Neural progenitor cell (in vitro differentiated cells): Measurements from ENCODE around the gene TET2. TPM values are rescaled to one million over a fixed set of nuclear protein-coding genes. Genes with fewer than 3 reads are reported as not detected.

Experiments
- DNase-seq: peaks from one replicate; pipeline ENCODE4 v3.0.0-alpha.2; 2016; ENCODE audit warnings: low spot score
- H2AFZ ChIP-seq: fragments of 200-600 bp; sonication (generic); replicated peaks from 2 replicates; pipeline ENCODE4 v1.6.1; 2016; ENCODE audit warnings: antibody characterized with exemption
- H3F3A ChIP-seq: fragments of 200-600 bp; sonication (generic); 2 replicates; pipeline ENCODE4 v1.6.1; 2016; ENCODE audit warnings: antibody characterized with exemption, low read depth
- H3K27ac ChIP-seq: fragments of 200-600 bp; sonication (generic); 2 replicates; pipeline ENCODE4 v1.5.1; 2016; ENCODE audit warnings: mild to moderate bottlenecking
- H3K27me3 ChIP-seq: fragments of 200-600 bp; sonication (generic); 2 replicates; pipeline ENCODE4 v1.6.1; 2016; ENCODE audit warnings: mild to moderate bottlenecking, moderate library complexity
- H3K36me3 ChIP-seq: fragments of 200-600 bp; sonication (generic); 2 replicates; pipeline ENCODE4 v1.5.1; 2016
- H3K4me1 ChIP-seq: fragments of 200-600 bp; sonication (generic); 2 replicates; pipeline ENCODE4 v1.6.1; 2016; ENCODE audit warnings: mixed run types
- H3K4me2 ChIP-seq: fragments of 200-600 bp; sonication (generic); 2 replicates; pipeline ENCODE4 v1.6.1; 2016
- H3K4me3 ChIP-seq: fragments of 200-600 bp; sonication (generic); 2 replicates; pipeline ENCODE4 v1.5.1; 2016
- H3K79me2 ChIP-seq: fragments of 200-600 bp; sonication (generic); 2 replicates; pipeline ENCODE4 v1.6.1; 2016; ENCODE audit warnings: low read depth
- H3K9ac ChIP-seq: fragments of 200-600 bp; sonication (generic); 2 replicates; pipeline ENCODE4 v1.6.1; 2016
- H3K9me3 ChIP-seq: fragments of 200-600 bp; sonication (generic); 2 replicates; pipeline ENCODE4 v1.5.1; 2016; ENCODE audit warnings: low read depth
- H4K20me1 ChIP-seq: fragments of 200-600 bp; sonication (generic); 2 replicates; pipeline ENCODE4 v1.6.1; 2016; ENCODE audit warnings: low read depth
- H3K27ac Mint-ChIP-seq: 3 replicates; pipeline ENCODE4 v1.8.0; 2021; ENCODE audit warnings: mixed read lengths
- H3K27me3 Mint-ChIP-seq: 2 replicates; pipeline ENCODE4 v1.8.0; 2022; ENCODE audit warnings: low read depth, mild to moderate bottlenecking, inconsistent platforms, moderate library complexity, mixed read lengths; ENCODE audit not compliant: insufficient read depth
- H3K36me3 Mint-ChIP-seq: 3 replicates; pipeline ENCODE4 v1.8.0; 2021; ENCODE audit warnings: mixed read lengths
- H3K4me1 Mint-ChIP-seq: 3 replicates; pipeline ENCODE4 v1.8.0; 2021; ENCODE audit warnings: mixed read lengths
- H3K4me3 Mint-ChIP-seq: 3 replicates; pipeline ENCODE4 v1.8.0; 2021; ENCODE audit warnings: mild to moderate bottlenecking, moderate library complexity, mixed read lengths
- H3K9me3 Mint-ChIP-seq: 3 replicates; pipeline ENCODE4 v1.8.0; 2020; ENCODE audit warnings: mixed read lengths
- CTCF ChIP-seq: fragments of 200-600 bp; sonication (generic); IDR thresholded peaks from 2 replicates; pipeline ENCODE4 v1.5.1; 2017; ENCODE audit warnings: antibody characterized with exemption, mild to moderate bottlenecking
- EZH2 ChIP-seq: fragments of 200-600 bp; sonication (generic); IDR thresholded peaks from 2 replicates; pipeline ENCODE4 v1.6.1; 2017; ENCODE audit warnings: antibody characterized with exemption, mild to moderate bottlenecking, moderate library complexity
- EZH2phosphoT487 ChIP-seq: fragments of 200-600 bp; sonication (generic); IDR thresholded peaks from 2 replicates; pipeline ENCODE4 v1.6.1; 2017; ENCODE audit warnings: antibody characterized with exemption
- total RNA-seq: library from RNA; depleted of rRNA; stranded (reverse); fragments of >200 nt; gene quantifications from 2 replicates; pipeline ENCODE4 v1.2.3, GENCODE V29; 2015; ENCODE audit warnings: low replicate concordance

TET2 gene
- total RNA-seq, 1 donor from 2014 or later, result 17.0 TPM

GRCh38 chr4:105174098-105174497, 27.4 kb downstream of the TET2 start:
- TF ChIP-seq CTCF, result no peak
- no peak for TF ChIP-seq EZH2phosphoT487
- TF ChIP-seq EZH2, result no peak
- Mint-ChIP-seq H3K27ac (no peak overlapping the region), H3K4me3 (no peak overlapping the region), H3K9me3 (peaks cover 47% of the 10 kb centered on the region), H3K4me1 (no peaks in the 10 kb centered on the region), H3K36me3 (peaks cover 58% of the 10 kb centered on the region), H3K27me3 (no peaks in the 10 kb centered on the region)
- peaks cover 3% of the 10 kb centered on the region for H4K20me1 ChIP-seq
- H3K4me1 ChIP-seq, result no peaks in the 10 kb centered on the region
- H3K4me2 ChIP-seq, result no peak overlapping the region
- no peaks in the 10 kb centered on the region for H3F3A ChIP-seq
- no peak overlapping the region for H3K4me3 ChIP-seq
- peaks cover 7% of the 10 kb centered on the region for H3K79me2 ChIP-seq
- H3K9me3 ChIP-seq, result no peaks in the 10 kb centered on the region
- H3K27ac ChIP-seq, result no peak overlapping the region
- no peak for DNase-seq
- no peaks in the 10 kb centered on the region for H3K27me3 ChIP-seq
- no peaks in the 10 kb centered on the region for H3K36me3 ChIP-seq
- no peak overlapping the region for H3K9ac ChIP-seq
- H2AFZ ChIP-seq, result no peak overlapping the region

GRCh38 chr4:105179539-105180401, 33.1 kb downstream of the TET2 start:
- no peaks in the 10 kb centered on the region for H3K27me3 ChIP-seq
- Mint-ChIP-seq H3K4me3 (no peak overlapping the region), H3K9me3 (peaks cover 26% of the 10 kb centered on the region), H3K36me3 (peaks cover 31% of the 10 kb centered on the region), H3K4me1 (peaks cover 30% of the 10 kb centered on the region), H3K27me3 (no peaks in the 10 kb centered on the region), H3K27ac (peak overlapping the region; percentile 36)
- no peak overlapping the region for H3K27ac ChIP-seq
- peaks cover 9% of the 10 kb centered on the region for H3F3A ChIP-seq
- no peak overlapping the region for H3K4me2 ChIP-seq
- peaks cover 10% of the 10 kb centered on the region for H4K20me1 ChIP-seq
- H2AFZ ChIP-seq, result no peak overlapping the region
- H3K4me1 ChIP-seq, result peaks cover 23% of the 10 kb centered on the region
- no peak overlapping the region for H3K4me3 ChIP-seq
- no peak overlapping the region for H3K9ac ChIP-seq
- peaks cover 6% of the 10 kb centered on the region for H3K79me2 ChIP-seq
- H3K9me3 ChIP-seq, result no peaks in the 10 kb centered on the region
- no peak for DNase-seq
- TF ChIP-seq EZH2 (no peak), EZH2phosphoT487 (no peak), CTCF (no peak)
- H3K36me3 ChIP-seq, result no peaks in the 10 kb centered on the region

- peaks cover 15% of the 10 kb centered on the region for H3K9me3 Mint-ChIP-seq
- TF ChIP-seq EZH2, result no peak
- no peak for TF ChIP-seq EZH2phosphoT487
- TF ChIP-seq CTCF, result no peak
- Histone ChIP-seq H2AFZ (no peak overlapping the region), H3K79me2 (peaks cover 6% of the 10 kb centered on the region), H3K9ac (no peak overlapping the region), H3K4me1 (peaks cover 23% of the 10 kb centered on the region), H3K27me3 (no peaks in the 10 kb centered on the region), H3K9me3 (no peaks in the 10 kb centered on the region), H3K4me3 (no peak overlapping the region), H3F3A (peaks cover 9% of the 10 kb centered on the region), H3K4me2 (peak overlapping the region; percentile 64), H3K36me3 (no peaks in the 10 kb centered on the region), H3K27ac (peak overlapping the region; percentile 5), H4K20me1 (peaks cover 10% of the 10 kb centered on the region)
- peaks cover 32% of the 10 kb centered on the region for H3K4me1 Mint-ChIP-seq
- peak; percentile 78 for DNase-seq
- H3K27ac Mint-ChIP-seq, result peak overlapping the region; percentile 99
- H3K27me3 Mint-ChIP-seq, result no peaks in the 10 kb centered on the region
- H3K36me3 Mint-ChIP-seq, result peaks cover 19% of the 10 kb centered on the region
- peak overlapping the region; percentile 31 for H3K4me3 Mint-ChIP-seq
These were observed 34.6 kb downstream of the TET2 start for GRCh38 chr4:105181259-105181658.
